Measurements from ENCODE around the gene ITIH5. TPM values are rescaled to one million over a fixed set of nuclear protein-coding genes. Genes with fewer than 3 reads are reported as not detected.

The ITIH5 gene
- total and polyA plus RNA-seq, 9 of the 15 experiments (the other 6 are each of a cell fraction or from before 2014, with no cell fraction given): 0.52 to 4.5 (median 2.6) TPM

GRCh38 chr10:7596356-7596755 lies 70.4 kb downstream of the ITIH5 start:
- H3K4me2 ChIP-seq (ENCODE audit: insufficient read depth, low read length): no peak overlapping the region
- H3K36me3 ChIP-seq (ENCODE audit: control insufficient read depth, insufficient read depth, low read length): no peaks in the 10 kb centered on the region
- intact Hi-C loops (cut with micrococcal nuclease) (no loop called here), in situ Hi-C loops (cut with MboI) (no loop called here)
- 1% methylated on average over 6 of the region's 6 CpGs for WGBS (ENCODE audit: insufficient coverage, low coverage, missing lambda C conversion rate)
- no peak overlapping the region for H3K4me3 ChIP-seq
- no peak overlapping the region for H2AFZ ChIP-seq (ENCODE audit: low read depth, low read length)
- ATAC-seq (no peak), FAIRE-seq (no peak), DNase-seq (ENCODE audit: extremely low read depth in 1 of 4, low spot score in 3 of 4) (no peak)
- H3K9ac ChIP-seq (ENCODE audit: insufficient read depth in 1 of 2, low read depth in 2 of 2, low read length in 2 of 2): no peak overlapping the region
- H3K4me1 ChIP-seq (replicated peaks in 1 of 2; ENCODE audit: control insufficient read depth in 2 of 2, insufficient read depth in 2 of 2, low read length in 2 of 2): no peaks in the 10 kb centered on the region
- H3K79me2 ChIP-seq (ENCODE audit: control insufficient read depth, insufficient read depth, low read length): no peaks in the 10 kb centered on the region
- no peak overlapping the region for H3K27ac ChIP-seq (ENCODE audit: extremely low read depth, low read depth, low read length)
- no TSS peak for BruUV-seq (replicated peaks)
- ChIA-PET POLR2A (no interaction called here), CTCF (ENCODE audit: low intra/inter-chr PET ratio) (no interaction called here)
- H3K9me1 ChIP-seq (ENCODE audit: control insufficient read depth, insufficient read depth, low read length): no peaks in the 10 kb centered on the region
- H3K27me3 ChIP-seq (ENCODE audit: control insufficient read depth in 2 of 2, insufficient read depth in 2 of 2, low read length in 2 of 2): peaks cover 4 to 16% of the 10 kb centered on the region in 2 experiments
- no peaks in the 10 kb centered on the region for H3K9me3 ChIP-seq (replicated peaks; ENCODE audit: control insufficient read depth, insufficient read depth, low read depth, low read length)
- H4K20me1 ChIP-seq (replicated peaks; ENCODE audit: control insufficient read depth, insufficient read depth, low read length): no peaks in the 10 kb centered on the region
- no peak for TF ChIP-seq TFE3 (CRISPR knock-in tag; IDR thresholded peaks at IDR 0.05)
- no peak for TF ChIP-seq POLR3A (IDR thresholded peaks at IDR 0.05; ENCODE audit: borderline replicate concordance, extremely low read depth, insufficient read depth, insufficient read length)
- no peak for TF ChIP-seq PTTG1 (tag; IDR thresholded peaks at IDR 0.05; ENCODE audit: low read depth)
- no peak for TF ChIP-seq ZNF280B (CRISPR knock-in tag; IDR thresholded peaks at IDR 0.05)
- TF ChIP-seq ZNF395 (CRISPR knock-in tag; IDR thresholded peaks at IDR 0.05): no peak
- no peak for TF ChIP-seq REST (IDR thresholded peaks at IDR 0.05; ENCODE audit: borderline replicate concordance)
- TF ChIP-seq REST (CRISPR knock-in tag; IDR thresholded peaks at IDR 0.05; ENCODE audit: low read depth): no peak
- TF ChIP-seq E2F1 (CRISPR knock-in tag; IDR thresholded peaks at IDR 0.05): no peak
